ENCODE data around the gene ECPAS. TPM values are rescaled to one million over a fixed set of nuclear protein-coding genes. Genes with fewer than 3 reads are reported as not detected.
"Not testable (repeated sequence)": the region's sequence is repeated elsewhere in the genome, so short reads cannot be mapped to it uniquely, and the experiment has no call there.

The ECPAS gene
- total and polyA plus RNA-seq, 9 donors: 23.5 to 97.6 (median 69.7) TPM

- no peak overlapping the region for H3K27ac ChIP-seq
- TF ChIP-seq CTCF (IDR thresholded peaks at IDR 0.05) (no peak), POLR2A (IDR thresholded peaks at IDR 0.05) (no peak), EP300 (IDR thresholded peaks at IDR 0.05) (no peak)
- no peaks in the 10 kb centered on the region for H3K9me3 ChIP-seq
- H3K4me1 ChIP-seq (ENCODE audit: insufficient read depth): no peaks in the 10 kb centered on the region
- H3K36me3 ChIP-seq: no peaks in the 10 kb centered on the region
- DNase-seq: no peak
- 82 to 95% (median 91%) methylated on average over 3 of the region's 3 CpGs for WGBS, 3 donors
- no peaks in the 10 kb centered on the region for H3K27me3 ChIP-seq
- H3K4me3 ChIP-seq: no peak overlapping the region
- intact Hi-C loops (cut with DNase I): no loop called here
Observed at GRCh38 chr9:111407813-111408212, 76.4 kb downstream of the ECPAS start.

- no peak for TF ChIP-seq POLR2A (IDR thresholded peaks at IDR 0.05)
- TF ChIP-seq EP300 (IDR thresholded peaks at IDR 0.05): no peak
- TF ChIP-seq CTCF (IDR thresholded peaks at IDR 0.05): no peak
Observed at GRCh38 chr9:111405701-111406100, 78.5 kb downstream of the ECPAS start.

GRCh38 chr9:111401486-111401885 is 82.7 kb downstream of the ECPAS start:
- H3K4me1 ChIP-seq (ENCODE audit: insufficient read depth); H3K4me3 ChIP-seq; H3K27me3 ChIP-seq; H3K27ac ChIP-seq; intact Hi-C loops (cut with DNase I); DNase-seq; H3K36me3 ChIP-seq: not testable (repeated sequence)
- 88 to 95% (median 90%) methylated on average over 5 of the region's 5 CpGs for WGBS, 3 donors
- peaks cover 0 to 10% of the 10 kb centered on the region in 2 donors for H3K9me3 ChIP-seq

More at GRCh38 chr9:111405701-111406100, 78.5 kb downstream of the ECPAS start:
- intact Hi-C loops (cut with DNase I): no loop called here
- Histone ChIP-seq H3K27ac (no peak overlapping the region), H3K36me3 (no peaks in the 10 kb centered on the region), H3K4me1 (ENCODE audit: insufficient read depth) (no peaks in the 10 kb centered on the region), H3K4me3 (no peak overlapping the region), H3K9me3 (peaks cover 0 to 5% of the 10 kb centered on the region in 2 donors), H3K27me3 (no peaks in the 10 kb centered on the region)
- DNase-seq: no peak

- TF ChIP-seq EP300 (IDR thresholded peaks at IDR 0.05) (no peak), CTCF (IDR thresholded peaks at IDR 0.05) (no peak), POLR2A (IDR thresholded peaks at IDR 0.05) (no peak)
- H3K27ac ChIP-seq: no peak overlapping the region
- no peaks in the 10 kb centered on the region for H3K36me3 ChIP-seq
- H3K9me3 ChIP-seq: peaks cover 0 to 10% of the 10 kb centered on the region in 2 donors
- no peaks in the 10 kb centered on the region for H3K27me3 ChIP-seq
- no peak overlapping the region for H3K4me3 ChIP-seq
- DNase-seq: no peak
- no peaks in the 10 kb centered on the region for H3K4me1 ChIP-seq (ENCODE audit: insufficient read depth)
- intact Hi-C loops (cut with DNase I): no loop called here
Observed at GRCh38 chr9:111400564-111400898, 83.7 kb downstream of the ECPAS start.

- 95 to 97% (median 96%) methylated on average over 4 of the region's 4 CpGs for WGBS, 3 donors
- Histone ChIP-seq H3K36me3 (no peaks in the 10 kb centered on the region), H3K27me3 (no peaks in the 10 kb centered on the region), H3K9me3 (peaks cover 0 to 10% of the 10 kb centered on the region in 2 donors), H3K27ac (no peak overlapping the region), H3K4me3 (no peak overlapping the region), H3K4me1 (ENCODE audit: insufficient read depth) (no peaks in the 10 kb centered on the region)
- TF ChIP-seq POLR2A (IDR thresholded peaks at IDR 0.05) (no peak), CTCF (IDR thresholded peaks at IDR 0.05) (no peak), EP300 (IDR thresholded peaks at IDR 0.05) (no peak)
- intact Hi-C loops (cut with DNase I): no loop called here
- no peak for DNase-seq
Observed at GRCh38 chr9:111399772-111400563, 84.2 kb downstream of the ECPAS start.

Measured in ovary (tissue), 9 donors.